Gastrocnemius medialis (tissue), 4 donors: ENCODE measurements around the gene XPC.

Source experiments
- CTCF ChIP-seq, 5 experiments: fragments of 450-650 bp in 3 of 5; fragments of 200-600 bp in 2 of 5; sonication (generic) in 2 of 5; IDR thresholded peaks in 4 of 5; conservative IDR thresholded peaks in 1 of 5; 1 replicate in 4 of 5; 2 replicates in 1 of 5; pipeline ENCODE4 v1.5.1; 2016 to 2019; ENCODE audit warnings: antibody characterized with exemption in 5 of 5, mild to moderate bottlenecking in 3 of 5, moderate library complexity in 3 of 5
- POLR2A ChIP-seq, 2 donors: fragments of 450-650 bp; IDR thresholded peaks; one replicate each; pipeline ENCODE4 v1.6.1; 2017; ENCODE audit warnings: antibody characterized with exemption in 2 of 2, mild to moderate bottlenecking in 2 of 2, moderate library complexity in 2 of 2

- TF ChIP-seq POLR2A (IDR thresholded peaks at IDR 0.05) (no peak), CTCF (IDR thresholded peaks at IDR 0.05 in 4 of 5, conservative IDR thresholded peaks at IDR 0.05 in 1 of 5) (no peak)
Observed at GRCh38 chr3:14124223-14124614, 54.2 kb downstream of the XPC start.
